Neural cell (in vitro differentiated cells): ENCODE results near the gene ASCL1. TPM values are rescaled to one million over a fixed set of nuclear protein-coding genes. Genes with fewer than 3 reads are reported as not detected.

Experiments used
- H2AFZ ChIP-seq: fragments of 200-600, 300-800 bp; sonication (generic), shearing (Covaris generic); 2 replicates; pipeline ENCODE4 v1.6.0; 2014; ENCODE audit warnings: low read depth, mild to moderate bottlenecking, antibody characterized with exemption, low read length, moderate library complexity
- H3F3A ChIP-seq: fragments of 200-600 bp; shearing (Covaris generic); 2 replicates; pipeline ENCODE4 v1.6.1; 2016; ENCODE audit warnings: mild to moderate bottlenecking, moderate library complexity, mixed read lengths, antibody characterized with exemption, low read length; ENCODE audit not compliant: insufficient read depth, poor library complexity, severe bottlenecking
- H3K27ac ChIP-seq: fragments of 200-600, 300-800 bp; sonication (generic), shearing (Covaris generic); 2 replicates; pipeline ENCODE4 v1.5.1; 2014; ENCODE audit warnings: mild to moderate bottlenecking, low read length, moderate library complexity
- H3K27me3 ChIP-seq: fragments of 300-800, 200-600 bp; sonication (generic), shearing (Covaris generic); 2 replicates; pipeline ENCODE4 v1.6.0; 2014; ENCODE audit warnings: mild to moderate bottlenecking, low read depth, low read length, moderate library complexity; ENCODE audit not compliant: insufficient read depth
- H3K36me3 ChIP-seq: fragments of 300-800, 200-600 bp; sonication (generic), shearing (Covaris generic); 2 replicates; pipeline ENCODE4 v1.5.1; 2014; ENCODE audit warnings: mild to moderate bottlenecking, antibody characterized with exemption, low read length, moderate library complexity; ENCODE audit not compliant: insufficient read depth
- H3K4me2 ChIP-seq: fragments of 300-800, 200-600 bp; sonication (generic), shearing (Covaris generic); 2 replicates; pipeline ENCODE4 v1.6.0; 2014; ENCODE audit warnings: mild to moderate bottlenecking, low read length
- H3K4me3 ChIP-seq: fragments of 300-800, 200-600 bp; sonication (generic), shearing (Covaris generic); 2 replicates; pipeline ENCODE4 v1.5.1; 2014; ENCODE audit warnings: mild to moderate bottlenecking, low read length, moderate library complexity
- H3K79me2 ChIP-seq: fragments of 200-600 bp; shearing (Covaris generic); replicated peaks from 2 replicates; pipeline ENCODE4 v1.6.0; 2014; ENCODE audit warnings: mild to moderate bottlenecking, low read length, moderate library complexity; ENCODE audit not compliant: insufficient read depth
- H3K9ac ChIP-seq: fragments of 300-800, 200-600 bp; sonication (generic), shearing (Covaris generic); 2 replicates; pipeline ENCODE4 v1.6.1; 2016; ENCODE audit warnings: mild to moderate bottlenecking, low read length, mixed read lengths
- H3K9me2 ChIP-seq: fragments of 200-600 bp; shearing (Covaris generic); 2 replicates; pipeline ENCODE4 v1.6.1; 2016; ENCODE audit warnings: mild to moderate bottlenecking, low read length, mixed read lengths; ENCODE audit not compliant: insufficient read depth
- H3K9me3 ChIP-seq: fragments of 200-600, 300-800 bp; sonication (generic), shearing (Covaris generic); 2 replicates; pipeline ENCODE4 v1.6.1; 2016; ENCODE audit warnings: mild to moderate bottlenecking, mixed run types, low read length, moderate library complexity, mixed read lengths
- H4K20me1 ChIP-seq: fragments of 200-600 bp; shearing (Covaris generic); 2 replicates; pipeline ENCODE4 v1.6.1; 2016; ENCODE audit warnings: mild to moderate bottlenecking, mixed run types; ENCODE audit not compliant: insufficient read depth
- CTCF ChIP-seq: fragments of 450-650 bp; IDR thresholded peaks from 2 replicates; pipeline ENCODE4 v1.5.1; 2014; ENCODE audit warnings: antibody characterized with exemption, mild to moderate bottlenecking, moderate library complexity; ENCODE audit not compliant: poor library complexity, severe bottlenecking
- EP300 ChIP-seq: fragments of 450-650 bp; conservative IDR thresholded peaks from 2 replicates; pipeline ENCODE4 v1.6.1; 2014; ENCODE audit warnings: antibody characterized with exemption, mild to moderate bottlenecking, moderate library complexity; ENCODE audit not compliant: poor library complexity, severe bottlenecking
- EZH2 ChIP-seq: fragments of 200-600, 300-800 bp; shearing (Covaris generic), sonication (generic); IDR thresholded peaks from 2 replicates; pipeline ENCODE4 v1.6.1; 2014; ENCODE audit warnings: antibody characterized with exemption, low read length, borderline replicate concordance, mild to moderate bottlenecking; ENCODE audit not compliant: insufficient read depth, poor library complexity, severe bottlenecking
- MXI1 ChIP-seq: fragments of 450-650 bp; conservative IDR thresholded peaks from 2 replicates; pipeline ENCODE4 v1.6.1; 2014; ENCODE audit warnings: antibody characterized with exemption, mild to moderate bottlenecking; ENCODE audit not compliant: poor library complexity, severe bottlenecking
- POLR2AphosphoS5 ChIP-seq: IDR thresholded peaks from 2 replicates; pipeline ENCODE4 v1.6.1; 2012
- RAD21 ChIP-seq: fragments of 450-650 bp; conservative IDR thresholded peaks from 2 replicates; pipeline ENCODE4 v1.6.1; 2014; ENCODE audit warnings: antibody characterized with exemption, mild to moderate bottlenecking, moderate library complexity
- SMC3 ChIP-seq: fragments of 450-650 bp; conservative IDR thresholded peaks from 2 replicates; pipeline ENCODE4 v1.6.1; 2014; ENCODE audit warnings: antibody characterized with exemption, mild to moderate bottlenecking, moderate library complexity; ENCODE audit not compliant: poor library complexity
- TAF1 ChIP-seq: IDR thresholded peaks from 2 replicates; pipeline ENCODE4 v1.6.1; 2012; ENCODE audit warnings: low read depth
- polyA plus RNA-seq: library from polyadenylated mRNA; depleted of rRNA; stranded (reverse); fragments of >200 nt; gene quantifications from 2 replicates; pipeline ENCODE4 v1.2.3, GENCODE V29; 2014
- TF ChIP-seq, protein P1 (sequence below): IDR thresholded peaks from 2 replicates; pipeline ENCODE4 v1.6.1; 2012; ENCODE audit warnings: borderline replicate concordance

Gene ASCL1
- polyA plus RNA-seq, 1 donor from 2014 or later: 3.4 TPM

- Histone ChIP-seq H3K36me3 (no peaks in the 10 kb centered on the region), H3K9ac (no peak overlapping the region), H3F3A (peaks cover 7% of the 10 kb centered on the region), H3K9me2 (no peaks in the 10 kb centered on the region), H3K79me2 (peaks cover 20% of the 10 kb centered on the region), H3K9me3 (no peaks in the 10 kb centered on the region), H4K20me1 (no peaks in the 10 kb centered on the region), H3K4me2 (no peak overlapping the region), H2AFZ (no peak overlapping the region), H3K4me3 (no peak overlapping the region), H3K27me3 (peaks cover 20% of the 10 kb centered on the region), H3K27ac (no peak overlapping the region)
- TF ChIP-seq RAD21: no peak
- no peak for TF ChIP-seq TAF1
- TF ChIP-seq CTCF: no peak
- TF ChIP-seq, protein P1, sequence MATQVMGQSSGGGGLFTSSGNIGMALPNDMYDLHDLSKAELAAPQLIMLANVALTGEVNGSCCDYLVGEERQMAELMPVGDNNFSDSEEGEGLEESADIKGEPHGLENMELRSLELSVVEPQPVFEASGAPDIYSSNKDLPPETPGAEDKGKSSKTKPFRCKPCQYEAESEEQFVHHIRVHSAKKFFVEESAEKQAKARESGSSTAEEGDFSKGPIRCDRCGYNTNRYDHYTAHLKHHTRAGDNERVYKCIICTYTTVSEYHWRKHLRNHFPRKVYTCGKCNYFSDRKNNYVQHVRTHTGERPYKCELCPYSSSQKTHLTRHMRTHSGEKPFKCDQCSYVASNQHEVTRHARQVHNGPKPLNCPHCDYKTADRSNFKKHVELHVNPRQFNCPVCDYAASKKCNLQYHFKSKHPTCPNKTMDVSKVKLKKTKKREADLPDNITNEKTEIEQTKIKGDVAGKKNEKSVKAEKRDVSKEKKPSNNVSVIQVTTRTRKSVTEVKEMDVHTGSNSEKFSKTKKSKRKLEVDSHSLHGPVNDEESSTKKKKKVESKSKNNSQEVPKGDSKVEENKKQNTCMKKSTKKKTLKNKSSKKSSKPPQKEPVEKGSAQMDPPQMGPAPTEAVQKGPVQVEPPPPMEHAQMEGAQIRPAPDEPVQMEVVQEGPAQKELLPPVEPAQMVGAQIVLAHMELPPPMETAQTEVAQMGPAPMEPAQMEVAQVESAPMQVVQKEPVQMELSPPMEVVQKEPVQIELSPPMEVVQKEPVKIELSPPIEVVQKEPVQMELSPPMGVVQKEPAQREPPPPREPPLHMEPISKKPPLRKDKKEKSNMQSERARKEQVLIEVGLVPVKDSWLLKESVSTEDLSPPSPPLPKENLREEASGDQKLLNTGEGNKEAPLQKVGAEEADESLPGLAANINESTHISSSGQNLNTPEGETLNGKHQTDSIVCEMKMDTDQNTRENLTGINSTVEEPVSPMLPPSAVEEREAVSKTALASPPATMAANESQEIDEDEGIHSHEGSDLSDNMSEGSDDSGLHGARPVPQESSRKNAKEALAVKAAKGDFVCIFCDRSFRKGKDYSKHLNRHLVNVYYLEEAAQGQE: no peak
- no peak for TF ChIP-seq POLR2AphosphoS5
- no peak for TF ChIP-seq SMC3
- TF ChIP-seq EZH2: no peak
These were observed 5.5 kb downstream of the ASCL1 start for GRCh38 chr12:102962986-102963385.

DNA sequence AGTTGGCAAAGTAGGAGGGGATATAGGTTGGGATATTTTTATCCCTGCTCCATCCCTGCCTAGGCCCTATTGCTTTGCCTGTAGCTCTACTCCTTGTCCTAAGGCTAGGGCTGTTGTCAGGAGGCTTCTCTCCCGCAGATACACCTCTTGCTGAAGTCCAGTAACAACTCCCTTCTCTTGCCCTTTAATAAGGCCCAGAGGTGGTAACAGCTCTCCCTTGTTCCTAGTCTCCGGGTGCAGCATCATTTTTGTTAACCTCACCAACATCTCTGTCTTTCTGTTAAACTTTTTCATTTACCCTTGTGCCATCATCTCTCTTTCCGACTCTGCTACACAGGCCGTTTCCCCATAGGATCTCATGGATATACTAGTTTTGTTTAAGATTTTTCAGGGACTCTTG is 6.3 kb downstream of the ASCL1 start:
- H3K4me3 ChIP-seq: no peak overlapping the region
- H3K9ac ChIP-seq: no peak overlapping the region
- H3K79me2 ChIP-seq: peaks cover 17% of the 10 kb centered on the region
- peaks cover 23% of the 10 kb centered on the region for H3K27me3 ChIP-seq
- H3K36me3 ChIP-seq: no peaks in the 10 kb centered on the region
- H3K9me2 ChIP-seq: no peaks in the 10 kb centered on the region
- H3K9me3 ChIP-seq: no peaks in the 10 kb centered on the region
- no peak for TF ChIP-seq SMC3
- TF ChIP-seq CTCF: no peak
- no peak for TF ChIP-seq MXI1
- TF ChIP-seq TAF1: no peak
- no peak for TF ChIP-seq EZH2
- no peak for TF ChIP-seq POLR2AphosphoS5
- no peak for TF ChIP-seq RAD21
- TF ChIP-seq, protein P1: no peak
- no peak for TF ChIP-seq EP300
- no peaks in the 10 kb centered on the region for H4K20me1 ChIP-seq
- no peak overlapping the region for H2AFZ ChIP-seq
- no peak overlapping the region for H3K4me2 ChIP-seq
- peaks cover 7% of the 10 kb centered on the region for H3F3A ChIP-seq
- no peak overlapping the region for H3K27ac ChIP-seq
